ENCODE data around the gene PTPRN2. TPM values are rescaled to one million over a fixed set of nuclear protein-coding genes. Genes with fewer than 3 reads are reported as not detected.

The PTPRN2 gene
- total and polyA plus RNA-seq, 8 donors: 4.9 to 136 (median 46.8) TPM

- WGBS, 5 donors: 22 to 66% (median 40%) methylated on average over 3 of the region's 3 CpGs
- Histone ChIP-seq H3K27ac (no peak overlapping the region), H3K4me3 (no peak overlapping the region), H3K9me3 (peaks cover 6 to 40% (median 31%) of the 10 kb centered on the region in 4 donors), H3K4me1 (no peaks in the 10 kb centered on the region), H3K36me3 (no peaks in the 10 kb centered on the region), H3K27me3 (peaks cover 0 to 9% (median 0%) of the 10 kb centered on the region in 3 donors)
- TF ChIP-seq POLR2A (IDR thresholded peaks at IDR 0.05) (no peak), EP300 (IDR thresholded peaks at IDR 0.05) (no peak), POLR2AphosphoS5 (IDR thresholded peaks at IDR 0.05) (no peak), CTCF (IDR thresholded peaks at IDR 0.05) (no peak)
- intact Hi-C loops (cut with DNase I; ENCODE audit: low total_unique reads): no loop called here
- no peak for DNase-seq
Observed at GRCh38 chr7:157949711-157950110, 637.9 kb downstream of the PTPRN2 start.

- Histone ChIP-seq H3K27ac (no peak overlapping the region), H3K27me3 (no peaks in the 10 kb centered on the region), H3K36me3 (no peaks in the 10 kb centered on the region), H3K4me3 (no peak overlapping the region), H3K9me3 (peaks cover 6 to 40% (median 31%) of the 10 kb centered on the region in 4 donors), H3K4me1 (no peaks in the 10 kb centered on the region)
- TF ChIP-seq POLR2AphosphoS5 (IDR thresholded peaks at IDR 0.05) (no peak), POLR2A (IDR thresholded peaks at IDR 0.05) (no peak), EP300 (IDR thresholded peaks at IDR 0.05) (no peak), CTCF (IDR thresholded peaks at IDR 0.05) (no peak)
- intact Hi-C loops (cut with DNase I; ENCODE audit: low total_unique reads): no loop called here
- DNase-seq: no peak
- WGBS, 5 donors: 84 to 96% (median 93%) methylated on average over 3 of the region's 3 CpGs
Observed at GRCh38 chr7:157947504-157947903, 640.1 kb downstream of the PTPRN2 start.

GRCh38 chr7:157946398-157947060 is 641.1 kb downstream of the PTPRN2 start:
- H3K36me3 ChIP-seq: no peaks in the 10 kb centered on the region
- no peak overlapping the region for H3K4me3 ChIP-seq
- no peak for DNase-seq
- no peaks in the 10 kb centered on the region for H3K27me3 ChIP-seq
- no peaks in the 10 kb centered on the region for H3K4me1 ChIP-seq
- peaks cover 6 to 35% (median 28%) of the 10 kb centered on the region in 4 donors for H3K9me3 ChIP-seq
- no peak for TF ChIP-seq POLR2AphosphoS5 (IDR thresholded peaks at IDR 0.05)
- no peak for TF ChIP-seq EP300 (IDR thresholded peaks at IDR 0.05)
- TF ChIP-seq POLR2A (IDR thresholded peaks at IDR 0.05): no peak
- no peak for TF ChIP-seq CTCF (IDR thresholded peaks at IDR 0.05)
- intact Hi-C loops (cut with DNase I; ENCODE audit: low total_unique reads): no loop called here
- WGBS, 5 donors: 89 to 94% (median 92%) methylated on average over 9 of the region's 9 CpGs
- no peak overlapping the region for H3K27ac ChIP-seq

GRCh38 chr7:157945401-157945800 is 642.2 kb downstream of the PTPRN2 start:
- DNase-seq: no peak
- Histone ChIP-seq H3K27me3 (no peaks in the 10 kb centered on the region), H3K4me3 (no peak overlapping the region), H3K4me1 (no peaks in the 10 kb centered on the region), H3K9me3 (peaks cover 6 to 30% (median 20%) of the 10 kb centered on the region in 4 donors), H3K36me3 (no peaks in the 10 kb centered on the region), H3K27ac (no peak overlapping the region)
- TF ChIP-seq EP300 (IDR thresholded peaks at IDR 0.05): no peak
- WGBS, 5 donors: 90 to 95% (median 94%) methylated on average over 19 of the region's 19 CpGs
- intact Hi-C loops (cut with DNase I; ENCODE audit: low total_unique reads): no loop called here

- H3K4me3 ChIP-seq: no peak overlapping the region
- no peaks in the 10 kb centered on the region for H3K27me3 ChIP-seq
- H3K4me1 ChIP-seq: no peaks in the 10 kb centered on the region
- no peak for DNase-seq
- no peak overlapping the region for H3K27ac ChIP-seq
- 89 to 92% (median 91%) methylated on average over 10 of the region's 10 CpGs for WGBS, 5 donors
- peaks cover 6 to 30% (median 20%) of the 10 kb centered on the region in 4 donors for H3K9me3 ChIP-seq
- intact Hi-C loops (cut with DNase I; ENCODE audit: low total_unique reads): no loop called here
- TF ChIP-seq POLR2A (IDR thresholded peaks at IDR 0.05): no peak
- no peak for TF ChIP-seq CTCF (IDR thresholded peaks at IDR 0.05)
- TF ChIP-seq EP300 (IDR thresholded peaks at IDR 0.05): no peak
- no peak for TF ChIP-seq POLR2AphosphoS5 (IDR thresholded peaks at IDR 0.05)
- no peaks in the 10 kb centered on the region for H3K36me3 ChIP-seq
Observed at GRCh38 chr7:157944734-157945291, 642.8 kb downstream of the PTPRN2 start.
